NB4 (cell line): Measurements from ENCODE around the gene KRTAP10-5.
"Not testable (repeated sequence)": the region's sequence is repeated elsewhere in the genome, so short reads cannot be mapped to it uniquely, and the experiment has no call there.

ENCODE experiments used
- DNase-seq: peaks from one replicate; pipeline ENCODE4 v3.0.0; 2010; ENCODE audit warnings: low read depth
- H3K4me3 ChIP-seq: one replicate; pipeline ENCODE4 v1.5.1; 2011; ENCODE audit warnings: mild to moderate bottlenecking, low read depth, low read length, moderate library complexity
- CTCF ChIP-seq: IDR thresholded peaks from one replicate; pipeline ENCODE4 v1.5.1; 2012; ENCODE audit warnings: low read depth, low read length
- MAX ChIP-seq: IDR thresholded peaks from 2 replicates; pipeline ENCODE4 v1.6.1; 2011; ENCODE audit warnings: low read depth, low read length
- MYC ChIP-seq: IDR thresholded peaks from 2 replicates; pipeline ENCODE4 v1.6.1; 2011; ENCODE audit warnings: low read depth, low read length
- POLR2A ChIP-seq: IDR thresholded peaks from 2 replicates; pipeline ENCODE4 v1.6.1; 2011; ENCODE audit warnings: mild to moderate bottlenecking; ENCODE audit not compliant: insufficient read length; ENCODE audit errors: extremely low read depth

The KRTAP10-5 gene

GRCh38 chr21:44603911-44604310 is 23.5 kb upstream of the KRTAP10-5 start:
- no peak for TF ChIP-seq CTCF
- no peak for TF ChIP-seq MYC
- TF ChIP-seq POLR2A = no peak
- no peak for TF ChIP-seq MAX
- DNase-seq = no peak
- no peak overlapping the region for H3K4me3 ChIP-seq

- DNase-seq = no peak
- no peak overlapping the region for H3K4me3 ChIP-seq
- TF ChIP-seq CTCF = no peak
- no peak for TF ChIP-seq MYC
- TF ChIP-seq POLR2A = no peak
- TF ChIP-seq MAX = no peak
Observed at GRCh38 chr21:44603109-44603875, 22.9 kb upstream of the KRTAP10-5 start.

GRCh38 chr21:44602463-44602850 is 22.1 kb upstream of the KRTAP10-5 start:
- no peak overlapping the region for H3K4me3 ChIP-seq
- no peak for DNase-seq
- TF ChIP-seq POLR2A = no peak
- TF ChIP-seq CTCF = no peak
- TF ChIP-seq MYC = no peak
- TF ChIP-seq MAX = no peak

- no peak for DNase-seq
- no peak overlapping the region for H3K4me3 ChIP-seq
- TF ChIP-seq MAX (no peak), POLR2A (no peak), MYC (no peak), CTCF (no peak)
Observed at GRCh38 chr21:44601596-44602462, 21.4 kb upstream of the KRTAP10-5 start.

GRCh38 chr21:44601091-44601490 is 20.7 kb upstream of the KRTAP10-5 start:
- not testable (repeated sequence) for DNase-seq

GRCh38 chr21:44600118-44600978 is 19.9 kb upstream of the KRTAP10-5 start, which contains the start of gene KRTAP10-7:
TSS of gene KRTAP10-7 (plus strand) at chr21:44600597. CDS start at chr21:44600622, 25 bp downstream.
- DNase-seq = not testable (repeated sequence)

More at GRCh38 chr21:44601091-44601490, 20.7 kb upstream of the KRTAP10-5 start:
- H3K4me3 ChIP-seq = not testable (repeated sequence)

More at GRCh38 chr21:44600118-44600978, 19.9 kb upstream of the KRTAP10-5 start, which contains the start of gene KRTAP10-7:
- not testable (repeated sequence) for H3K4me3 ChIP-seq
